Trophoblast cell (in vitro differentiated cells and primary cell): Measurements from ENCODE around the gene CRYBB2.

Source experiments
- DNase-seq, 2 donors: peaks; one replicate each; pipeline ENCODE4 v3.0.0-alpha.2; 2016
- H2AFZ ChIP-seq: 2 replicates; pipeline ENCODE4 v1.6.1; 2013; ENCODE audit warnings: low read length, moderate library complexity, mild to moderate bottlenecking; ENCODE audit not compliant: insufficient read depth, poor library complexity
- H2AK5ac ChIP-seq: 2 replicates; pipeline ENCODE4 v1.6.1; 2013; ENCODE audit warnings: mild to moderate bottlenecking, low read length
- H2BK120ac ChIP-seq: 2 replicates; pipeline ENCODE4 v1.6.1; 2013; ENCODE audit warnings: low read length, mild to moderate bottlenecking, moderate library complexity; ENCODE audit not compliant: insufficient read depth, poor library complexity
- H2BK12ac ChIP-seq: 2 replicates; pipeline ENCODE4 v1.6.1; 2013; ENCODE audit warnings: mild to moderate bottlenecking, low read length, moderate library complexity
- H2BK5ac ChIP-seq: 2 replicates; pipeline ENCODE4 v1.6.1; 2013; ENCODE audit warnings: low read length, low read depth, moderate library complexity, mild to moderate bottlenecking; ENCODE audit not compliant: poor library complexity
- H3K14ac ChIP-seq: 2 replicates; pipeline ENCODE4 v1.6.1; 2013; ENCODE audit warnings: mild to moderate bottlenecking, low read length
- H3K18ac ChIP-seq: 2 replicates; pipeline ENCODE4 v1.6.1; 2013; ENCODE audit warnings: mild to moderate bottlenecking, low read length
- H3K23ac ChIP-seq: 2 replicates; pipeline ENCODE4 v1.6.1; 2013; ENCODE audit warnings: low read length
- H3K27ac ChIP-seq: 2 replicates; pipeline ENCODE4 v1.5.1; 2013; ENCODE audit warnings: low read depth, mild to moderate bottlenecking, inconsistent platforms, low read length, moderate library complexity
- H3K27me3 ChIP-seq: 2 replicates; pipeline ENCODE4 v1.6.1; 2013; ENCODE audit warnings: inconsistent platforms, mild to moderate bottlenecking, low read length, moderate library complexity; ENCODE audit not compliant: insufficient read depth
- H3K36me3 ChIP-seq, 2 experiments: 1 replicate in 1 of 2; 2 replicates in 1 of 2; pipeline ENCODE4 v1.6.1; 2013; ENCODE audit warnings: low read length in 2 of 2, mild to moderate bottlenecking in 2 of 2, moderate library complexity in 1 of 2; ENCODE audit not compliant: insufficient read depth in 2 of 2, control insufficient read depth in 1 of 2
- H3K4ac ChIP-seq: 2 replicates; pipeline ENCODE4 v1.6.1; 2013; ENCODE audit warnings: low read depth, mild to moderate bottlenecking, low read length, moderate library complexity
- H3K4me1 ChIP-seq, 2 experiments: 1 replicate in 1 of 2; 2 replicates in 1 of 2; pipeline ENCODE4 v1.6.1; 2013; ENCODE audit warnings: low read length in 2 of 2, mild to moderate bottlenecking in 2 of 2, moderate library complexity in 1 of 2; ENCODE audit not compliant: insufficient read depth in 2 of 2, control insufficient read depth in 1 of 2
- H3K4me2 ChIP-seq: 2 replicates; pipeline ENCODE4 v1.6.1; 2013; ENCODE audit warnings: inconsistent platforms, mild to moderate bottlenecking, low read length, moderate library complexity
- H3K4me3 ChIP-seq: 2 replicates; pipeline ENCODE4 v1.5.1; 2013; ENCODE audit warnings: mild to moderate bottlenecking, low read depth, low read length, inconsistent platforms
- H3K79me1 ChIP-seq: one replicate; pipeline ENCODE4 v1.6.1; 2013; ENCODE audit warnings: low read length
- H3K79me2 ChIP-seq: 2 replicates; pipeline ENCODE4 v1.6.1; 2013; ENCODE audit warnings: low read length, mild to moderate bottlenecking; ENCODE audit not compliant: control insufficient read depth, insufficient read depth, poor library complexity
- H3K9ac ChIP-seq: 2 replicates; pipeline ENCODE4 v1.6.1; 2013; ENCODE audit warnings: mild to moderate bottlenecking, low read length
- H3K9me3 ChIP-seq: 2 replicates; pipeline ENCODE4 v1.6.1; 2013; ENCODE audit warnings: low read depth, mild to moderate bottlenecking, control low read depth, inconsistent platforms, low read length; ENCODE audit not compliant: insufficient read depth
- H4K12ac ChIP-seq: 2 replicates; pipeline ENCODE4 v1.6.1; 2013; ENCODE audit warnings: low read depth, mild to moderate bottlenecking, low read length, moderate library complexity
- H4K8ac ChIP-seq: 2 replicates; pipeline ENCODE4 v1.6.1; 2013; ENCODE audit warnings: low read depth, mild to moderate bottlenecking, low read length, moderate library complexity
- H4K91ac ChIP-seq: one replicate; pipeline ENCODE4 v1.6.1; 2013; ENCODE audit warnings: low read depth, mild to moderate bottlenecking, low read length, moderate library complexity
- WGBS: extraction: QIAGEN DNeasy Blood & Tissue Kit; methylation state at CpG from one replicate; pipeline ENCODE4 v1.1.7; 2013; ENCODE audit warnings: missing lambda C conversion rate; ENCODE audit not compliant: insufficient read length, insufficient coverage; ENCODE audit errors: extremely low coverage; 5-methylcytosine and 5-hydroxymethylcytosine counted together

CRYBB2 gene

DNA sequence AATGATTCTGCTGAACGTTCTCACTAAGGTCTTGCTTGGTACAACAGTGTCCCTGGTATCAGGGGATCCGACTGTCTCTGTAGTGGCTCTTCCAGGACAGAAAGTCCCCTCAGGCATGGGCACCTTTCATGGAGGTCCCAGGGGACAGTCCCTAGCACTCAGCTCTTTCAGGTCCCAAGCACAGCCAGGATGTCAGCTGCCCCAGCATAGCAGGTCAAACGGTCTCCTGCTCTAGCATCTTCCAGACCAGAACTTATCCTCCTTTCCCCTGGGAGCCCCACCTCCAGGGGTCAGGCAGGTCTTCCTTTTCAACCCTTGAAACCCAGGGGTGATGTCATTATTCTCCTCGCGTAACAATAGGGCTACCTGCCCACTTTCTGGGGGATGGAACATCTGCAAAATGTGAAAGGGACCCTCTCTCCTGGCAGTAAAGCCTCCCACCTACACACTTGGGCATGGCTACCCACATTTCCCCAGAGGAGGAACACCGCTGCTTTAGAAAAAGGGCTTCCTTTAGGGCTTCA is 44.5 kb upstream of the CRYBB2 start:
- no peak overlapping the region for H3K4ac ChIP-seq
- WGBS = no CpG with 5 or more reads among the region's 6 CpGs

GRCh38 chr22:25176175-25176574 is 43.3 kb upstream of the CRYBB2 start:
- H3K27me3 ChIP-seq = no peaks in the 10 kb centered on the region
- no peak overlapping the region for H2AK5ac ChIP-seq
- H3K4me1 ChIP-seq = no peaks in the 10 kb centered on the region
- no peak overlapping the region for H3K18ac ChIP-seq
- DNase-seq = no peak
- no peak overlapping the region for H3K23ac ChIP-seq
- H3K14ac ChIP-seq = no peak overlapping the region
- H3K79me1 ChIP-seq = no peaks in the 10 kb centered on the region
- no peak overlapping the region for H2BK12ac ChIP-seq
- no peak overlapping the region for H4K12ac ChIP-seq
- H4K8ac ChIP-seq = no peak overlapping the region
- H3K4me3 ChIP-seq = no peak overlapping the region
- H3K9ac ChIP-seq = no peak overlapping the region
- no peak overlapping the region for H3K4ac ChIP-seq
- H3K4me2 ChIP-seq = no peak overlapping the region
- H3K9me3 ChIP-seq = peaks cover 2% of the 10 kb centered on the region
- H3K79me2 ChIP-seq = no peaks in the 10 kb centered on the region
- no peak overlapping the region for H4K91ac ChIP-seq
- WGBS = no CpG with 5 or more reads among the region's 6 CpGs
- H2BK120ac ChIP-seq = no peak overlapping the region
- H3K36me3 ChIP-seq = peaks cover 38 to 45% of the 10 kb centered on the region in 2 experiments
- H2BK5ac ChIP-seq = no peak overlapping the region
- H2AFZ ChIP-seq = no peak overlapping the region
- no peak overlapping the region for H3K27ac ChIP-seq

More for the DNA sequence above, 44.5 kb upstream of the CRYBB2 start:
- Histone ChIP-seq H3K4me3 (no peak overlapping the region), H3K4me1 (no peaks in the 10 kb centered on the region), H3K9ac (no peak overlapping the region), H3K27me3 (no peaks in the 10 kb centered on the region), H3K36me3 (peaks cover 39 to 47% of the 10 kb centered on the region in 2 experiments), H2BK5ac (no peak overlapping the region), H3K18ac (no peak overlapping the region), H3K79me2 (no peaks in the 10 kb centered on the region), H4K8ac (no peak overlapping the region), H4K91ac (no peak overlapping the region), H3K14ac (no peak overlapping the region), H3K9me3 (peaks cover 2% of the 10 kb centered on the region), H3K79me1 (no peaks in the 10 kb centered on the region), H2AFZ (no peak overlapping the region), H3K27ac (no peak overlapping the region), H4K12ac (no peak overlapping the region), H3K23ac (no peak overlapping the region), H2AK5ac (no peak overlapping the region), H2BK120ac (no peak overlapping the region), H2BK12ac (no peak overlapping the region), H3K4me2 (no peak overlapping the region)
- no peak for DNase-seq

DNA sequence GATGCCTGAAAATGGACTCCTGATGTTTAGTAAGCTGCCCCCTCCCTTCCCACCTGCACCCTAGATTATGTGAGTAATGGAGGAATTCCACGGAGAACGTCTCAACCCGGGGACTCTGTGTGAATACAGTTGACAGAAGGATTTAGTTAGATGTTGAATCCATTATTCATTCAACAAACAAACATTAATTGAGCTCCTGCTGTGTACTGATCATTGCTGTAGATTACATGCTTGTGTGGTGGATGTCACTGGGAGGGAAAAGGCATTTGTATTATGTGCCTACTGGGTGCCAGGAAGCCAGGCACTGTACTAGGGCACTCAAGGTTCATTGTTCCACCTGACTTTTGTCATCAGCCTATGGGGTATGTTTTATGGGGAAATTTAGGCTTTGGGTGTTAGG is 42.6 kb upstream of the CRYBB2 start:
- H3K9me3 ChIP-seq = peaks cover 2% of the 10 kb centered on the region
- H3K36me3 ChIP-seq = peaks cover 42 to 50% of the 10 kb centered on the region in 2 experiments
- no peak overlapping the region for H2AFZ ChIP-seq
- no peak overlapping the region for H2AK5ac ChIP-seq
- no peaks in the 10 kb centered on the region for H3K79me1 ChIP-seq
- H3K14ac ChIP-seq = no peak overlapping the region
- no peak overlapping the region for H3K18ac ChIP-seq
- H4K12ac ChIP-seq = no peak overlapping the region
- WGBS = no CpG with 5 or more reads among the region's 3 CpGs
- no peak for DNase-seq
- H3K27me3 ChIP-seq = no peaks in the 10 kb centered on the region
- no peak overlapping the region for H3K4me3 ChIP-seq
- H3K23ac ChIP-seq = no peak overlapping the region
- H3K9ac ChIP-seq = no peak overlapping the region
- no peak overlapping the region for H2BK120ac ChIP-seq
- H3K27ac ChIP-seq = no peak overlapping the region
- H4K91ac ChIP-seq = no peak overlapping the region
- H3K4me2 ChIP-seq = no peak overlapping the region
- H3K79me2 ChIP-seq = no peaks in the 10 kb centered on the region
- H2BK12ac ChIP-seq = no peak overlapping the region
- H4K8ac ChIP-seq = no peak overlapping the region
- no peaks in the 10 kb centered on the region for H3K4me1 ChIP-seq
- H2BK5ac ChIP-seq = no peak overlapping the region
- H3K4ac ChIP-seq = no peak overlapping the region

- Histone ChIP-seq H4K12ac (no peak overlapping the region), H3K9me3 (peaks cover 2% of the 10 kb centered on the region), H3K79me2 (no peaks in the 10 kb centered on the region), H3K18ac (no peak overlapping the region), H3K4ac (no peak overlapping the region), H4K8ac (no peak overlapping the region), H2BK120ac (no peak overlapping the region), H3K23ac (no peak overlapping the region), H2BK12ac (no peak overlapping the region), H3K9ac (no peak overlapping the region), H3K79me1 (no peaks in the 10 kb centered on the region), H2AFZ (no peak overlapping the region), H4K91ac (no peak overlapping the region), H3K4me3 (no peak overlapping the region), H2BK5ac (no peak overlapping the region), H3K14ac (no peak overlapping the region), H3K4me2 (no peak overlapping the region), H3K27ac (no peak overlapping the region), H3K27me3 (no peaks in the 10 kb centered on the region), H2AK5ac (no peak overlapping the region), H3K4me1 (no peaks in the 10 kb centered on the region), H3K36me3 (peaks cover 40 to 47% of the 10 kb centered on the region in 2 experiments)
- no peak for DNase-seq
- WGBS = no CpG with 5 or more reads among the region's 13 CpGs
Measured at GRCh38 chr22:25177226-25177625, 42.2 kb upstream of the CRYBB2 start.
